Hepatocyte (in vitro differentiated cells): Measurements from ENCODE around the gene EBP. TPM values are rescaled to one million over a fixed set of nuclear protein-coding genes. Genes with fewer than 3 reads are reported as not detected.

Source experiments
- DNase-seq: peaks from one replicate; pipeline ENCODE4 v3.0.0-alpha.2; 2016; ENCODE audit warnings: low spot score
- H2AFZ ChIP-seq: fragments of 200-600 bp; sonication (generic); 2 replicates; pipeline ENCODE4 v1.6.0; 2016; ENCODE audit warnings: antibody characterized with exemption, mild to moderate bottlenecking
- H3K27ac ChIP-seq: fragments of 200-600 bp; sonication (generic); 2 replicates; pipeline ENCODE4 v1.5.1; 2016; ENCODE audit warnings: mild to moderate bottlenecking
- H3K27me3 ChIP-seq: fragments of 200-600 bp; sonication (generic); 2 replicates; pipeline ENCODE4 v1.6.1; 2016
- H3K36me3 ChIP-seq: fragments of 200-600 bp; sonication (generic); replicated peaks from 2 replicates; pipeline ENCODE4 v1.5.1; 2016; ENCODE audit warnings: low read depth; ENCODE audit not compliant: insufficient read depth
- H3K4me1 ChIP-seq: fragments of 200-600 bp; sonication (generic); 2 replicates; pipeline ENCODE4 v1.5.1; 2016; ENCODE audit warnings: mild to moderate bottlenecking, moderate library complexity; ENCODE audit not compliant: insufficient read depth
- H3K4me2 ChIP-seq: fragments of 200-600 bp; sonication (generic); 2 replicates; pipeline ENCODE4 v1.6.0; 2016
- H3K4me3 ChIP-seq: fragments of 200-600 bp; sonication (generic); 2 replicates; pipeline ENCODE4 v1.5.1; 2016; ENCODE audit warnings: mild to moderate bottlenecking
- H3K79me2 ChIP-seq: fragments of 200-600 bp; sonication (generic); 2 replicates; pipeline ENCODE4 v1.6.0; 2017; ENCODE audit warnings: mild to moderate bottlenecking
- H3K9me2 ChIP-seq: fragments of 200-600 bp; sonication (generic); replicated peaks from 2 replicates; pipeline ENCODE4 v1.6.0; 2017; ENCODE audit warnings: mild to moderate bottlenecking; ENCODE audit not compliant: insufficient read depth
- H3K9me3 ChIP-seq: fragments of 200-600 bp; sonication (generic); 2 replicates; pipeline ENCODE4 v1.5.1; 2016; ENCODE audit warnings: low read depth, mild to moderate bottlenecking
- H4K20me1 ChIP-seq: fragments of 200-600 bp; sonication (generic); 2 replicates; pipeline ENCODE4 v1.6.0; 2016; ENCODE audit warnings: mild to moderate bottlenecking; ENCODE audit not compliant: insufficient read depth, poor library complexity, severe bottlenecking
- CTCF ChIP-seq: fragments of 200-600 bp; sonication (generic); IDR thresholded peaks from 2 replicates; pipeline ENCODE4 v1.5.1; 2016; ENCODE audit warnings: antibody characterized with exemption, mild to moderate bottlenecking; ENCODE audit not compliant: poor library complexity
- EZH2 ChIP-seq: fragments of 200-600 bp; sonication (generic); IDR thresholded peaks from 2 replicates; pipeline ENCODE4 v1.6.1; 2016; ENCODE audit warnings: antibody characterized with exemption, mild to moderate bottlenecking, borderline replicate concordance
- EZH2phosphoT487 ChIP-seq: fragments of 200-600 bp; sonication (generic); IDR thresholded peaks from one replicate; pipeline ENCODE4 v1.6.1; 2018; ENCODE audit warnings: antibody characterized with exemption, mild to moderate bottlenecking, low read depth, moderate library complexity; ENCODE audit not compliant: unreplicated experiment, severe bottlenecking
- WGBS: methylation state at CpG from one replicate; pipeline ENCODE4 v1.1.6; 2016; ENCODE audit warnings: low lambda C conversion rate; ENCODE audit errors: missing lambda C conversion rate; 5-methylcytosine and 5-hydroxymethylcytosine counted together
- polyA plus RNA-seq: library from polyadenylated mRNA; unstranded; fragments of >200 nt; fragmentation: Nextera tagmentation; extraction: Ambion mirVana; gene quantifications from 2 replicates; pipeline ENCODE4 v1.2.1, GENCODE V29; 2016
- total RNA-seq: library from RNA; depleted of rRNA; stranded (reverse); fragments of >200 nt; gene quantifications from 2 replicates; pipeline ENCODE4 v1.2.3, GENCODE V29; 2014

The EBP gene
- total and polyA plus RNA-seq, 2 experiments from 2014 or later = 235 to 390 TPM

GRCh38 chrX:48505481-48505880 lies 16.1 kb upstream of the EBP start:
- Histone ChIP-seq H3K36me3 (no peaks in the 10 kb centered on the region), H3K4me3 (no peak overlapping the region), H4K20me1 (no peaks in the 10 kb centered on the region), H3K27ac (no peak overlapping the region), H3K9me2 (no peaks in the 10 kb centered on the region), H3K27me3 (no peaks in the 10 kb centered on the region), H3K9me3 (no peaks in the 10 kb centered on the region), H3K79me2 (no peaks in the 10 kb centered on the region), H3K4me1 (no peaks in the 10 kb centered on the region), H3K4me2 (no peak overlapping the region), H2AFZ (no peak overlapping the region)
- WGBS = 69% methylated on average over 5 of the region's 5 CpGs
- TF ChIP-seq EZH2 (no peak), EZH2phosphoT487 (no peak), CTCF (no peak)
- no peak for DNase-seq

- WGBS = 76% methylated on average over 5 of the region's 5 CpGs
- no peak overlapping the region for H3K27ac ChIP-seq
- TF ChIP-seq EZH2 (no peak), EZH2phosphoT487 (no peak), CTCF (no peak)
- no peak overlapping the region for H3K4me3 ChIP-seq
- no peak overlapping the region for H2AFZ ChIP-seq
- no peaks in the 10 kb centered on the region for H4K20me1 ChIP-seq
- H3K4me1 ChIP-seq = no peaks in the 10 kb centered on the region
- no peaks in the 10 kb centered on the region for H3K79me2 ChIP-seq
- no peak overlapping the region for H3K4me2 ChIP-seq
- no peaks in the 10 kb centered on the region for H3K36me3 ChIP-seq
- H3K27me3 ChIP-seq = no peaks in the 10 kb centered on the region
- no peaks in the 10 kb centered on the region for H3K9me2 ChIP-seq
- DNase-seq = no peak
- H3K9me3 ChIP-seq = no peaks in the 10 kb centered on the region
Observed at GRCh38 chrX:48507246-48507645, 14.4 kb upstream of the EBP start.

GRCh38 chrX:48508400-48509244 lies 13.0 kb upstream of the EBP start, which contains the start of gene PORCN:
TSS of gene PORCN (plus strand) at chrX:48508992. CDS start at chrX:48509821, 829 bp downstream.
- peak within 1 kb of the TSS; percentile 54 for H3K4me3 ChIP-seq
- no peaks in the 10 kb centered on the region for H3K9me3 ChIP-seq
- H3K9me2 ChIP-seq = no peaks in the 10 kb centered on the region
- peak within 1 kb of the TSS; percentile 67 for H3K27ac ChIP-seq
- no peaks in the 10 kb centered on the region for H3K36me3 ChIP-seq
- H4K20me1 ChIP-seq = no peaks in the 10 kb centered on the region
- 51% methylated on average over 43 of the region's 65 CpGs for WGBS
- TF ChIP-seq EZH2 = no peak
- TF ChIP-seq EZH2phosphoT487 = no peak
- TF ChIP-seq CTCF = no peak
- H3K4me2 ChIP-seq = peak within 1 kb of the TSS; percentile 78
- no peaks in the 10 kb centered on the region for H3K79me2 ChIP-seq
- H2AFZ ChIP-seq = peak within 1 kb of the TSS; percentile 78
- DNase-seq = peak; percentile 82
- no peaks in the 10 kb centered on the region for H3K27me3 ChIP-seq
- no peaks in the 10 kb centered on the region for H3K4me1 ChIP-seq
